Kidney epithelial cell (primary cell): Measurements from ENCODE around the gene CHST15. TPM values are rescaled to one million over a fixed set of nuclear protein-coding genes. Genes with fewer than 3 reads are reported as not detected.

Experiments
- DNase-seq: peaks from one replicate; pipeline ENCODE4 v3.0.0-alpha.2; 2010; ENCODE audit warnings: low read depth
- H3K27me3 ChIP-seq: 2 replicates; pipeline ENCODE4 v1.6.0; 2011; ENCODE audit warnings: low read length; ENCODE audit not compliant: control insufficient read depth, insufficient read depth
- H3K36me3 ChIP-seq: 2 replicates; pipeline ENCODE4 v1.5.1; 2011; ENCODE audit warnings: low read length; ENCODE audit not compliant: control insufficient read depth, insufficient read depth
- H3K4me3 ChIP-seq: 2 replicates; pipeline ENCODE4 v1.5.1; 2011; ENCODE audit warnings: low read depth, mild to moderate bottlenecking, control low read depth, low read length
- total RNA-seq: library from RNA; depleted of rRNA; stranded (reverse); fragments of >200 nt; gene quantifications from 2 replicates; pipeline ENCODE4 v1.2.3, GENCODE V29; 2015
- TF ChIP-seq, protein P1 (sequence below): IDR thresholded peaks from 2 replicates; pipeline ENCODE4 v1.5.1; 2011; ENCODE audit warnings: mild to moderate bottlenecking, moderate library complexity, low read length, control low read depth, inconsistent platforms; ENCODE audit not compliant: insufficient read depth, poor library complexity, severe bottlenecking

CHST15 gene
- total RNA-seq, 1 donor from 2014 or later: 18.1 TPM

DNA sequence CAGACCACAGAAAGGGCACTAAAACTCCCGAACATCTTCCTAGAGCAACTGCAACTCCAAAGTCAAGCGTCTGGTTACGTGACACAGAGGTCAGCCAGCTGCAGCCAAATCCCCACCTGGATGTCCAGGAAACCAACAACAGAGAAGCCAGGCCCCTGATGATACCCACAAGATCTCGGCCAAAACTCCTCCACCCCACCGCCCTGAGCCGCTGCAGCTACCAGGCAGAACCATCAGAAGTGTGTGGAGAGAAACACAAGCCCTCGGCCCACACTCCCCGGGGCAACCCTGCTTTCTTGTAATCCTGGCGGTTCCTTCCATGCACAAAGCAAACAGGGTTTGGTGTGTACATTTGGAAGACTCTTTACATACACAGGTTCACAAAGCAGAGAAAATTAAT is 8.7 kb downstream of the CHST15 start:
- TF ChIP-seq, protein P1, sequence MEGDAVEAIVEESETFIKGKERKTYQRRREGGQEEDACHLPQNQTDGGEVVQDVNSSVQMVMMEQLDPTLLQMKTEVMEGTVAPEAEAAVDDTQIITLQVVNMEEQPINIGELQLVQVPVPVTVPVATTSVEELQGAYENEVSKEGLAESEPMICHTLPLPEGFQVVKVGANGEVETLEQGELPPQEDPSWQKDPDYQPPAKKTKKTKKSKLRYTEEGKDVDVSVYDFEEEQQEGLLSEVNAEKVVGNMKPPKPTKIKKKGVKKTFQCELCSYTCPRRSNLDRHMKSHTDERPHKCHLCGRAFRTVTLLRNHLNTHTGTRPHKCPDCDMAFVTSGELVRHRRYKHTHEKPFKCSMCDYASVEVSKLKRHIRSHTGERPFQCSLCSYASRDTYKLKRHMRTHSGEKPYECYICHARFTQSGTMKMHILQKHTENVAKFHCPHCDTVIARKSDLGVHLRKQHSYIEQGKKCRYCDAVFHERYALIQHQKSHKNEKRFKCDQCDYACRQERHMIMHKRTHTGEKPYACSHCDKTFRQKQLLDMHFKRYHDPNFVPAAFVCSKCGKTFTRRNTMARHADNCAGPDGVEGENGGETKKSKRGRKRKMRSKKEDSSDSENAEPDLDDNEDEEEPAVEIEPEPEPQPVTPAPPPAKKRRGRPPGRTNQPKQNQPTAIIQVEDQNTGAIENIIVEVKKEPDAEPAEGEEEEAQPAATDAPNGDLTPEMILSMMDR: no peak
- H3K27me3 ChIP-seq: no peaks in the 10 kb centered on the region
- DNase-seq: no peak

DNA sequence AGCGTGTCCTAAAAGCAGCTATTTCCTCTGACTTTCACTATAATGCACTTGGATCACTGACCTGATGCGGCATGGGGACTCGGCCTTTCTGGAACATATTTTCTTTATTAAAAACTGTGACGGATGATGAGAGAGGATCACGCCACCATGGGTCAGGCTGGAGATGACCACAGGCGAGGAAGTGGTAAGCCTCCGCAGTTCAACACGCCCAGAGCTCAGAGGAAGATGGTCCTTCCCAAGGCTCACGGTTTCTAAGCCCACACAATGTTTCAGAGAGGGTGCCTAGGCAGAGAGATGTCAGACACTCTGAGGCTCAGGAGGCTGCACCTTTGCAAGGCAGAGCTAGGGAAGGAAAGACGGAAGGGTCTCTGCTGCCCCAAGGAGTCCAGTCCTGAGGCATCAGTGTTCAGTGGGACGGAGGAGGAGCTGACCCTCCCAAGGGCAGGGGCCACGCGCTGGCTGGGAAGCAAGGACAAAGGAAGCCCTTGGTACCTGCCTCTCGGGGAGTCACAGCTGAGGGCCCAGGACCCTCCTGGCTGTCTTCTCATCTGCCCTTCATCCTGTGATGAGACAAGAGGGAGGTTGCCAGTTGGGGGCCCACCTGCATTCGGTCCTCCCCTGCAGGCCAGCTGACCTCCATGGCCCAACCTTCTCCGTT is 9.5 kb downstream of the CHST15 start:
- Histone ChIP-seq H3K27me3 (no peaks in the 10 kb centered on the region), H3K36me3 (no peaks in the 10 kb centered on the region), H3K4me3 (no peak overlapping the region)
- TF ChIP-seq, protein P1: no peak
- DNase-seq: no peak

More for the DNA sequence above, 8.7 kb downstream of the CHST15 start:
- no peak overlapping the region for H3K4me3 ChIP-seq
- no peaks in the 10 kb centered on the region for H3K36me3 ChIP-seq

- TF ChIP-seq, protein P1: no peak
- Histone ChIP-seq H3K27me3 (no peaks in the 10 kb centered on the region), H3K36me3 (no peaks in the 10 kb centered on the region), H3K4me3 (no peak overlapping the region)
- no peak for DNase-seq
These were observed 10.2 kb downstream of the CHST15 start for GRCh38 chr10:124083047-124083739.

DNA sequence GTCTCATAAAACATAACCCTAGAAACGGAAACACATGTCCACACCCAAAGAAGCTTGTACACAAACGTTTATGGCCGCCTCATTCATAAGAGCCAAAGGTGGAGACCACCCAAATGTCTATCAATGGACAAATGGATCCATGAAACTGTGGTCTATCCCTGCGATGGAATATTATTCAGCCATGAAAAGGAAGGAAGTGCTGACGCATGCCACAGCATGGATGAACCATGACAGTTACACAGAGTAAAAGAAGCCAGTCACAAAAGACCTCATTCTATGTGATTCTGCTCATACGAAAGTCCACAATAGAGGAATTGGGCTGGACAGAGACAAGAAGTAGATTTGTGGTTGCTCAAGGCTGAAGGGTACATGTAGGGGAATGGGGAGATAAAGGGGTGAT is 10.8 kb downstream of the CHST15 start:
- Histone ChIP-seq H3K27me3 (no peaks in the 10 kb centered on the region), H3K36me3 (no peaks in the 10 kb centered on the region), H3K4me3 (no peak overlapping the region)
- TF ChIP-seq, protein P1: no peak
- no peak for DNase-seq

GRCh38 chr10:124081547-124082140 is 11.8 kb downstream of the CHST15 start:
- TF ChIP-seq, protein P1: no peak
- no peak for DNase-seq
- H3K36me3 ChIP-seq: no peaks in the 10 kb centered on the region

More at GRCh38 chr10:124081547-124082140, 11.8 kb downstream of the CHST15 start:
- H3K27me3 ChIP-seq: no peaks in the 10 kb centered on the region
- no peak overlapping the region for H3K4me3 ChIP-seq
